ENCODE results near the gene ATP10A.

The ATP10A gene

DNA sequence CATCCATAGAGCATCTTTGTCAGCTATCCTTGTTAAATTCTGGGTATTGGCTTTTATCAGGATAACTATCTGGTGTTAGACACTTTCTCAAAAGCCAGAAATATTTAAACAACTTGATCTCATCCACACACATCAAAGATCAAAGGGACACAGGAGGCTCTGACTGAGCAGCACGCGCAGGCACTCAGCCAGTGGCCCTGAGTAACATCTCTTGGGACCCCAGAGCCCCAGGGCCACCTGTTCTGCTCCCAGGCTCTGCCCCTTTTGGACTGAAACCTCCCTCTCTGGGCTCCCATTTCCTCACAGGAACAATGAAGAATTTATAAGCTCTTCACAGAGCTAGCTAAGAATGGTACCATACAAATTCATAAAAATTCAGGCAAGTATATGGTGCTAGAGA, 16.1 kb downstream of the ATP10A start:
- Histone ChIP-seq H3K27ac (no peak overlapping the region), H3K27me3 (ENCODE audit: control insufficient read depth, insufficient read depth, low read length) (no peaks in the 10 kb centered on the region), H2AFZ (no peak overlapping the region), H3K9me3 (ENCODE audit: control insufficient read depth, low read length) (no peaks in the 10 kb centered on the region), H3K4me3 (ENCODE audit: low read depth, low read length) (no peak overlapping the region), H3K4me2 (ENCODE audit: low read length) (no peak overlapping the region), H3K4me1 (peaks cover 8% of the 10 kb centered on the region), H3K79me2 (peaks cover 7% of the 10 kb centered on the region), H3K36me3 (ENCODE audit: control insufficient read depth, insufficient read depth, low read length) (no peaks in the 10 kb centered on the region), H3K9ac (no peak overlapping the region)
- TF ChIP-seq, protein P1, sequence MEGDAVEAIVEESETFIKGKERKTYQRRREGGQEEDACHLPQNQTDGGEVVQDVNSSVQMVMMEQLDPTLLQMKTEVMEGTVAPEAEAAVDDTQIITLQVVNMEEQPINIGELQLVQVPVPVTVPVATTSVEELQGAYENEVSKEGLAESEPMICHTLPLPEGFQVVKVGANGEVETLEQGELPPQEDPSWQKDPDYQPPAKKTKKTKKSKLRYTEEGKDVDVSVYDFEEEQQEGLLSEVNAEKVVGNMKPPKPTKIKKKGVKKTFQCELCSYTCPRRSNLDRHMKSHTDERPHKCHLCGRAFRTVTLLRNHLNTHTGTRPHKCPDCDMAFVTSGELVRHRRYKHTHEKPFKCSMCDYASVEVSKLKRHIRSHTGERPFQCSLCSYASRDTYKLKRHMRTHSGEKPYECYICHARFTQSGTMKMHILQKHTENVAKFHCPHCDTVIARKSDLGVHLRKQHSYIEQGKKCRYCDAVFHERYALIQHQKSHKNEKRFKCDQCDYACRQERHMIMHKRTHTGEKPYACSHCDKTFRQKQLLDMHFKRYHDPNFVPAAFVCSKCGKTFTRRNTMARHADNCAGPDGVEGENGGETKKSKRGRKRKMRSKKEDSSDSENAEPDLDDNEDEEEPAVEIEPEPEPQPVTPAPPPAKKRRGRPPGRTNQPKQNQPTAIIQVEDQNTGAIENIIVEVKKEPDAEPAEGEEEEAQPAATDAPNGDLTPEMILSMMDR (IDR thresholded peaks at IDR 0.05): no peak

DNA sequence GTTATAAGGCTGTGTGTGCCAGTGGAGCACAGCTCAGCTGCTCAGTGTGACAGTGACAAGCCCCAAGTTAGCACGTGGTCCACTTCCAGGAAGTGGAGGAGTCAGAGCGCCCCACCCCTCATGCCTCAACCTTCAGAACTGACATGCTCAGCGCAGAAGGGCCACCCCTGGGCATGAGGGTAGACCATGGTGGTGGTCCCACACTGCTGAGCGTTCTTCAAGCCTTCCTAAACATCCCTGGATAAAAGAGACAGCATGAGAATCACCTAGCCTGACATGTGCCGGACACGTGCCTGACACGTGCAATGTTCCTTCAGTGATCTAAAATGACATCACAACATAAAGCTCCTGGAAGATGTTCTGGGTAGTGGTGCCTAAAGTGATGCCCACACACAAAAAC, 16.8 kb downstream of the ATP10A start:
- H3K4me2 ChIP-seq (ENCODE audit: low read length): no peak overlapping the region
- peaks cover 8% of the 10 kb centered on the region for H3K4me1 ChIP-seq
- no peaks in the 10 kb centered on the region for H3K9me3 ChIP-seq (ENCODE audit: control insufficient read depth, low read length)
- H3K4me3 ChIP-seq (ENCODE audit: low read depth, low read length): no peak overlapping the region
- no peaks in the 10 kb centered on the region for H3K27me3 ChIP-seq (ENCODE audit: control insufficient read depth, insufficient read depth, low read length)
- H2AFZ ChIP-seq: no peak overlapping the region
- H3K9ac ChIP-seq: no peak overlapping the region
- H3K36me3 ChIP-seq (ENCODE audit: control insufficient read depth, insufficient read depth, low read length): no peaks in the 10 kb centered on the region
- H3K79me2 ChIP-seq: peaks cover 7% of the 10 kb centered on the region
- TF ChIP-seq, protein P1 (IDR thresholded peaks at IDR 0.05): no peak
- H3K27ac ChIP-seq: no peak overlapping the region

- Histone ChIP-seq H3K4me1 (peaks cover 7% of the 10 kb centered on the region), H3K36me3 (ENCODE audit: control insufficient read depth, insufficient read depth, low read length) (no peaks in the 10 kb centered on the region), H3K27ac (no peak overlapping the region), H3K4me2 (ENCODE audit: low read length) (no peak overlapping the region), H2AFZ (no peak overlapping the region), H3K9ac (no peak overlapping the region), H3K9me3 (ENCODE audit: control insufficient read depth, low read length) (no peaks in the 10 kb centered on the region), H3K27me3 (ENCODE audit: control insufficient read depth, insufficient read depth, low read length) (no peaks in the 10 kb centered on the region), H3K79me2 (peaks cover 9% of the 10 kb centered on the region), H3K4me3 (ENCODE audit: low read depth, low read length) (no peak overlapping the region)
- TF ChIP-seq, protein P1 (IDR thresholded peaks at IDR 0.05): no peak
These were observed 18.0 kb downstream of the ATP10A start for GRCh38 chr15:25844981-25845680.

DNA sequence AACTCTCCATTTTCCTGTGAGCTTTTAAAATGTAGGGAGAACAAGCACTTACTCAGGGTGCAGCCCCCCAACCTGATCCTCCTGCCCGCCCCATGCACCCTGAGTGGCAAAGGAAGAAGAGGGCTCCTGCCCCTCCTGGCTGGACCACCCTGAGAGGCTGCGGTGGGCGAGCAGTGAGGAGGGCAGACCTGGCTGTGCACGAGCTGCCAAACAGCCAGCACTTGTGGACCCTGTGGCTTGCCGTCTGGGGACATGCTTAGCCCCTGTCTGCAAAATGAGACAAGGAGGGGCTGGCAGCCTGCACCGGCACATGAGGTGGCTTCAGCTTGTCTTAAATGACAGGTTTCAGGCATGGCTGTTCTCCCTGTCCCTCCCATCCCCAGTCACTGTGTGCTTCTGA, 18.6 kb downstream of the ATP10A start:
- H3K4me3 ChIP-seq (ENCODE audit: low read depth, low read length): no peak overlapping the region
- H3K9me3 ChIP-seq (ENCODE audit: control insufficient read depth, low read length): no peaks in the 10 kb centered on the region
- H3K9ac ChIP-seq: no peak overlapping the region
- TF ChIP-seq, protein P1 (IDR thresholded peaks at IDR 0.05): no peak
- peaks cover 3% of the 10 kb centered on the region for H3K4me1 ChIP-seq
- peaks cover 9% of the 10 kb centered on the region for H3K79me2 ChIP-seq
- H3K27ac ChIP-seq: no peak overlapping the region
- H3K27me3 ChIP-seq (ENCODE audit: control insufficient read depth, insufficient read depth, low read length): no peaks in the 10 kb centered on the region
- H3K36me3 ChIP-seq (ENCODE audit: control insufficient read depth, insufficient read depth, low read length): no peaks in the 10 kb centered on the region
- no peak overlapping the region for H3K4me2 ChIP-seq (ENCODE audit: low read length)
- H2AFZ ChIP-seq: no peak overlapping the region

GRCh38 chr15:25844076-25844475, 19.1 kb downstream of the ATP10A start:
- TF ChIP-seq, protein P1 (IDR thresholded peaks at IDR 0.05): no peak
- H3K27ac ChIP-seq: no peak overlapping the region

More at GRCh38 chr15:25844076-25844475, 19.1 kb downstream of the ATP10A start:
- Histone ChIP-seq H3K4me2 (ENCODE audit: low read length) (no peak overlapping the region), H3K36me3 (ENCODE audit: control insufficient read depth, insufficient read depth, low read length) (no peaks in the 10 kb centered on the region), H3K27me3 (ENCODE audit: control insufficient read depth, insufficient read depth, low read length) (no peaks in the 10 kb centered on the region), H3K9me3 (ENCODE audit: control insufficient read depth, low read length) (no peaks in the 10 kb centered on the region), H2AFZ (no peak overlapping the region), H3K4me3 (ENCODE audit: low read depth, low read length) (no peak overlapping the region), H3K9ac (no peak overlapping the region), H3K4me1 (no peaks in the 10 kb centered on the region), H3K79me2 (peaks cover 9% of the 10 kb centered on the region)
